GM12891 (cell line): Measurements from ENCODE around the gene CCDC182.

ENCODE experiments used
- PAX5 ChIP-seq: IDR thresholded peaks from 2 replicates; pipeline ENCODE4 v1.6.1; 2011; ENCODE audit warnings: low read length, moderate library complexity, mild to moderate bottlenecking; ENCODE audit not compliant: insufficient read depth, severe bottlenecking
- POLR2A ChIP-seq: IDR thresholded peaks from 2 replicates; pipeline ENCODE4 v1.6.1; 2011; ENCODE audit warnings: low read depth, low read length, control low read depth
- POLR2AphosphoS5 ChIP-seq: IDR thresholded peaks from 2 replicates; pipeline ENCODE4 v1.6.1; 2011; ENCODE audit warnings: low read depth, low read length, control low read depth
- POU2F2 ChIP-seq: IDR thresholded peaks from 2 replicates; pipeline ENCODE4 v1.6.1; 2011; ENCODE audit warnings: low read depth, mild to moderate bottlenecking, control low read depth, low read length, moderate library complexity
- SPI1 ChIP-seq: IDR thresholded peaks from 2 replicates; pipeline ENCODE4 v1.6.1; 2011; ENCODE audit warnings: low read depth, low read length, control low read depth
- TAF1 ChIP-seq: IDR thresholded peaks from 2 replicates; pipeline ENCODE4 v1.6.1; 2011; ENCODE audit warnings: low read depth, low read length, control low read depth

DNA sequence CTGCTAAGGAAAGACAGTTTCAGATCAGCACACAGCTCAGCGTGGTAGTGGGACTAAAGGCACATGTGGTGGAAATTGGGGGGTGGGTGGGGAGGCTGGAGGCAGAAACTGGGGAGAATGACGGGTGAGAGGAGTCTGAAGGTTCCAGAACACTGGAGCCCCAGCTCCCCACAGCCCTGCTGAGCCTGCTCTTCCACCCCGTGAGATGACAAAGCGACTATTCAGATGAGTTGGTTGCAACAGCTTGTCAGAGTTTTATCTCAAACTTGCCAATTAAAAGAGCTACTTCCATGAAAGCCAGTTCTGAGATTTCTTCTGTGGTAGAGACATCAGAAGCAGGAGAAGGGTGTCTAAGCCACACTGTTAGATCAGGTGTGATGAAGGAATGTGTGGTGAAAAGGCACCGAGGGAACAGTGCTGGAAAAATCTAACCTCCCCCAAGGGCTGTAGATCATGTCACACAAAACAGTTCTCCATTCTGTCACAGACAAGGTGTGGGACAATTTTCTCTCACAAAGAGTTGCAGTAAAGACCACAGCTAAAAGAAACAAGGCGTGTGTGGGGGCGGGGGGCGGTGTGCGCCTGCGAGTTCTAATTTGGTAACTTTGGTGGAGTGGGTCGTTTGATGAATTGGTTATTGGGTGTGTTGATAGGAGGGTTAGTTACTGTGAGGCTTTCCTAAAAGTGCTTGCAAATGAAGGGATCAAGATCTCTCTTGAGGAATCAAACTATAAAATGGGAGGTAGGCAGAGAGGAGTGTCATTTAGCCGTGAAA lies 39.0 kb downstream of the CCDC182 start:
- TF ChIP-seq POLR2AphosphoS5 (no peak), POLR2A (no peak), TAF1 (no peak), SPI1 (no peak), POU2F2 (no peak), PAX5 (no peak)
